ENCODE measurements around the gene ANXA11.

DNA sequence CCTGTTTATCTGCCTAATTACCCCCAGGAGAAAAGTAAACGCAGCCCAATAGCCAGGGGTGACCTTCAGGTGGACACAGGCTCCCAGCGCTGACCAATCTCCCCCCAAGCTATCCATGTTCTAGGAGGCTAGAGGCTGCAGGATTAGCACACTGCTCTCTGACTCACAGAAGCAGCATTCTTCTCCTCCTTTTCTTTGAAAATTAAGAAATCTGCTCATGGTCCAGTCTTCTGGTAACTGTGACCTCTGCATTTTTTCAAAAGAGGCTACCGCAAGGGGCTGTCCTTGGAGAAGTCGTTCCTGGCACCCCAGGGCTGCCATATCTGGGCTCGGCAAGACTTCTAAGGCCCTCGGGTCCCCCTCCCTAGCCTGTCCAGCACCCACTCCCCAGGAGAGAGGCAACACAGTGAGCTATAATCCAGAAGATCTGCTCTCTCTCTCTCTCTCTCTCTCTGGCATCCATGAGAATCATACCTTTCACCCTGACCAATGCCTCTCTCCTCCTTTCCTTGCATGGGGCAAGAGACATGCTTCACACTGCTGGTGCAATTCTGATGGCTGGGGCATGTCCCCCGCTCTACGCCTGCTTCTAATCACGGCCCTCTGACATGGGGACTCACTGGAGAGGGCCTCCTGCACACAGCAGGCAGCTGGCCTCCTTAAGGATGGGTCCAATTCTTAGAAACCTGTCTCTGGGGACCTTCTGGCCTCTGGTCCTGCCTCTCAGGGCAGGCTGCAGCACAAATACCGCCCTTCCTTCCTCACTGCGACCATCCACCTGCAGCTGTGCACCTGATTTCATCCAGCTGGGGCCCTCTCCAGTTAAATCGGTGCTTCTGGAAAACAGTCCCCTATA is 27.3 kb downstream of the ANXA11 start:
- TF ChIP-seq POLR2AphosphoS5 (IDR thresholded peaks at IDR 0.05) (no peak), POLR2A (IDR thresholded peaks at IDR 0.05; ENCODE audit: low read depth) (no peak)
- TF ChIP-seq, protein P1, sequence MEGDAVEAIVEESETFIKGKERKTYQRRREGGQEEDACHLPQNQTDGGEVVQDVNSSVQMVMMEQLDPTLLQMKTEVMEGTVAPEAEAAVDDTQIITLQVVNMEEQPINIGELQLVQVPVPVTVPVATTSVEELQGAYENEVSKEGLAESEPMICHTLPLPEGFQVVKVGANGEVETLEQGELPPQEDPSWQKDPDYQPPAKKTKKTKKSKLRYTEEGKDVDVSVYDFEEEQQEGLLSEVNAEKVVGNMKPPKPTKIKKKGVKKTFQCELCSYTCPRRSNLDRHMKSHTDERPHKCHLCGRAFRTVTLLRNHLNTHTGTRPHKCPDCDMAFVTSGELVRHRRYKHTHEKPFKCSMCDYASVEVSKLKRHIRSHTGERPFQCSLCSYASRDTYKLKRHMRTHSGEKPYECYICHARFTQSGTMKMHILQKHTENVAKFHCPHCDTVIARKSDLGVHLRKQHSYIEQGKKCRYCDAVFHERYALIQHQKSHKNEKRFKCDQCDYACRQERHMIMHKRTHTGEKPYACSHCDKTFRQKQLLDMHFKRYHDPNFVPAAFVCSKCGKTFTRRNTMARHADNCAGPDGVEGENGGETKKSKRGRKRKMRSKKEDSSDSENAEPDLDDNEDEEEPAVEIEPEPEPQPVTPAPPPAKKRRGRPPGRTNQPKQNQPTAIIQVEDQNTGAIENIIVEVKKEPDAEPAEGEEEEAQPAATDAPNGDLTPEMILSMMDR (IDR thresholded peaks at IDR 0.05), result no peak

Measured in esophagus muscularis mucosa (tissue), 3 donors.